GM12864 (cell line): Measurements from ENCODE around the gene SERINC3.
A peak's percentile ranks its signal among the peaks of the same experiment; 100 is the strongest.

Experiments used
- DNase-seq: peaks from one replicate; pipeline ENCODE4 v3.0.0-alpha.2; 2011; ENCODE audit warnings: low read depth
- H3K4me3 ChIP-seq: 2 replicates; pipeline ENCODE4 v1.5.1; 2011; ENCODE audit warnings: mild to moderate bottlenecking, low read depth, low read length, control low read depth
- CTCF ChIP-seq: IDR thresholded peaks from 2 replicates; pipeline ENCODE4 v1.5.1; 2011; ENCODE audit warnings: low read depth, mild to moderate bottlenecking, moderate library complexity, low read length, control low read depth, inconsistent platforms; ENCODE audit errors: missing control alignments

SERINC3 gene

GRCh38 chr20:44522841-44523240 lies 971 bp upstream of the SERINC3 start:
- TF ChIP-seq CTCF, result no peak
- no peak for DNase-seq
- H3K4me3 ChIP-seq, result no peak overlapping the region

- TF ChIP-seq CTCF, result no peak
- no peak for DNase-seq
- peak overlapping the region; percentile 100 for H3K4me3 ChIP-seq
Observed at GRCh38 chr20:44520881-44521280, 989 bp downstream of the SERINC3 start.

- no peak for TF ChIP-seq CTCF
- DNase-seq, result no peak
- H3K4me3 ChIP-seq, result no peak overlapping the region
Observed at GRCh38 chr20:44518248-44518647, 3.6 kb downstream of the SERINC3 start.

- no peak overlapping the region for H3K4me3 ChIP-seq
- no peak for TF ChIP-seq CTCF
- no peak for DNase-seq
Observed at GRCh38 chr20:44517454-44517853, 4.4 kb downstream of the SERINC3 start.

- no peak for DNase-seq
- no peak for TF ChIP-seq CTCF
- H3K4me3 ChIP-seq, result no peak overlapping the region
Observed at GRCh38 chr20:44516491-44516890, 5.4 kb downstream of the SERINC3 start.

- no peak overlapping the region for H3K4me3 ChIP-seq
- DNase-seq, result no peak
- TF ChIP-seq CTCF, result no peak
Observed at GRCh38 chr20:44513871-44514270, 8.0 kb downstream of the SERINC3 start.

- TF ChIP-seq CTCF, result no peak
- H3K4me3 ChIP-seq, result no peak overlapping the region
- DNase-seq, result no peak
Observed at GRCh38 chr20:44509762-44510161, 12.1 kb downstream of the SERINC3 start.
